Esophagus squamous epithelium (tissue), 4 donors: Measurements from ENCODE around the gene AHR.

ENCODE experiments used
- POLR2A ChIP-seq, 4 donors: fragments of 450-650 bp; IDR thresholded peaks; one replicate each; pipeline ENCODE4 v1.6.1; 2017; ENCODE audit warnings: antibody characterized with exemption in 4 of 4, mild to moderate bottlenecking in 4 of 4, moderate library complexity in 3 of 4
- TF ChIP-seq, protein P1 (sequence below), 6 experiments: fragments of 450-650 bp in 4 of 6; fragments of 200-600 bp in 2 of 6; sonication (generic) in 2 of 6; IDR thresholded peaks; one replicate each; pipeline ENCODE4 v1.5.1; 2016 to 2019; ENCODE audit warnings: antibody characterized with exemption in 6 of 6, mild to moderate bottlenecking in 4 of 6, moderate library complexity in 4 of 6

DNA sequence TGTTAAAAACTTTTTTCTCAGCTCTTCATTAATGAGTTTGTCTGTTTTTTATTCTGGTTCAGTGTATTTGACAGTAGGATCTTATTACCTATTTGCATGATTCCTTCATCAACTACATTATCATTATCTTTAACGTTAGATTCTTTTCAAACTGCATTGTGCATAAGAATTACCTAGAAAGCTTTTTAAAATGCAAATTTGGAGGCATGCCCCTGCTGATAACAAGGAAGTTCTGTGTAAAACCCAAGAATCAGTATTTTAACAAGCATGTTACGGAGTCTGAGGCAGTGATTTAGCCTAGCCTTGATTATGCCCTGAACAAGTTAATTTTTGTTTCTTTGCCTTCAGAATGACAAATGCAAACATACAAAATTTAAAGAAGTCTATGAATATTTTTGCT, 14.2 kb downstream of the AHR start:
- TF ChIP-seq, protein P1, sequence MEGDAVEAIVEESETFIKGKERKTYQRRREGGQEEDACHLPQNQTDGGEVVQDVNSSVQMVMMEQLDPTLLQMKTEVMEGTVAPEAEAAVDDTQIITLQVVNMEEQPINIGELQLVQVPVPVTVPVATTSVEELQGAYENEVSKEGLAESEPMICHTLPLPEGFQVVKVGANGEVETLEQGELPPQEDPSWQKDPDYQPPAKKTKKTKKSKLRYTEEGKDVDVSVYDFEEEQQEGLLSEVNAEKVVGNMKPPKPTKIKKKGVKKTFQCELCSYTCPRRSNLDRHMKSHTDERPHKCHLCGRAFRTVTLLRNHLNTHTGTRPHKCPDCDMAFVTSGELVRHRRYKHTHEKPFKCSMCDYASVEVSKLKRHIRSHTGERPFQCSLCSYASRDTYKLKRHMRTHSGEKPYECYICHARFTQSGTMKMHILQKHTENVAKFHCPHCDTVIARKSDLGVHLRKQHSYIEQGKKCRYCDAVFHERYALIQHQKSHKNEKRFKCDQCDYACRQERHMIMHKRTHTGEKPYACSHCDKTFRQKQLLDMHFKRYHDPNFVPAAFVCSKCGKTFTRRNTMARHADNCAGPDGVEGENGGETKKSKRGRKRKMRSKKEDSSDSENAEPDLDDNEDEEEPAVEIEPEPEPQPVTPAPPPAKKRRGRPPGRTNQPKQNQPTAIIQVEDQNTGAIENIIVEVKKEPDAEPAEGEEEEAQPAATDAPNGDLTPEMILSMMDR (IDR thresholded peaks at IDR 0.05): no peak
- no peak for TF ChIP-seq POLR2A (IDR thresholded peaks at IDR 0.05)
